BLaER1 treated with 17β-estradiol and CSF1 and Interleukin-3, amounts not matched to agents 10 nM and 100 nM (cell line): ENCODE data around the gene RPL18.

Source experiments
- H3K27ac ChIP-seq, 11 experiments: shearing (Covaris generic); formaldehyde crosslinking; 2 replicates each; pipeline ENCODE4 v1.8.1; 2022
- H3K27me3 ChIP-seq, 11 experiments: shearing (Covaris generic); formaldehyde crosslinking; 2 replicates each; pipeline ENCODE4 v1.8.1; 2022
- H3K36me3 ChIP-seq, 11 experiments: shearing (Covaris generic); formaldehyde crosslinking; 2 replicates each; pipeline ENCODE4 v1.8.1; 2022
- H3K4me1 ChIP-seq, 10 experiments: shearing (Covaris generic); formaldehyde crosslinking; 2 replicates each; pipeline ENCODE4 v1.8.1; 2022
- H3K4me2 ChIP-seq, 11 experiments: shearing (Covaris generic); formaldehyde crosslinking; 2 replicates each; pipeline ENCODE4 v1.8.1; 2022
- H3K4me3 ChIP-seq, 10 experiments: shearing (Covaris generic); formaldehyde crosslinking; 2 replicates each; pipeline ENCODE4 v1.8.1; 2022
- H3K9ac ChIP-seq, 11 experiments: shearing (Covaris generic); formaldehyde crosslinking; 2 replicates each; pipeline ENCODE4 v1.8.1; 2022
- H3K9me3 ChIP-seq, 11 experiments: shearing (Covaris generic); formaldehyde crosslinking; replicated peaks in 1 of 11; 2 replicates each; pipeline ENCODE4 v1.8.1; 2022
- H4K20me1 ChIP-seq, 11 experiments: shearing (Covaris generic); formaldehyde crosslinking; 2 replicates each; pipeline ENCODE4 v1.8.1; 2022
- Cebpa-rat ChIP-seq, 11 experiments: shearing (Covaris generic); IDR thresholded peaks; 2 replicates each; pipeline ENCODE4 v1.8.1; 2022

The RPL18 gene

DNA sequence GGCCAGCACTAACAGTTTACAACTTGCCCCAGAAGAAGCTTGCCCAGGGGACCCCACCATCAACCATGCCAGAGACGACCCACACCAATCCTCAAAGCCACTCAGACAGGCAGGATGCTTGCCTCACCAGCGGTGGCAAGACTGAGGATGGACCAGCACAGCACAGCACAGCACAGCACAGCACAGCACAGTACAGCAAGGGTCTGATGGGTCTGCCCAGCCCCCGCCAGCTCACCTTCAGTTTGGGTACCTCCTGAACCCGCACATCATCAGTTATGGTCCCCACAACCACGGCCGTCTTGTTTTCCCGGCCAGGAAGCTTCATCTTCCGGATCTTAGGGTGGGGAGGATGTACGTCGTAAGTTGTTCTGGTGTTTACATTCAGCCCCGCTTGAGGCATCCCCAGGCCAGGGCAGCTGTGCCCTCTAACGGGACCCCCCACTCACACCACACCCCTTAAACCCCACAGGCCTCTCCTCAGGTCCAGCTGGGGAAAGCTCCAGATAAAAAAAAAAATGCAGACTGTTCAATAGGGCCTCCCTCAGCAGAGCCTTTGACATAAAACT is 2.4 kb downstream of the RPL18 start:
- Histone ChIP-seq H3K9ac (peak overlapping the region; percentile 93 to 100 (median 98)), H4K20me1 (peaks cover 40 to 71% (median 61%) of the 10 kb centered on the region in 11 experiments), H3K4me3 (peak overlapping the region; percentile 79 to 100 (median 92); a peak in 19 of 20 replicates), H3K27me3 (no peaks in the 10 kb centered on the region), H3K27ac (peak overlapping the region in 10 of 11 experiments; percentile 89 to 98 (median 93); a peak in 17 of 22 replicates), H3K36me3 (peaks cover 38 to 59% (median 52%) of the 10 kb centered on the region in 11 experiments), H3K9me3 (no peaks in the 10 kb centered on the region), H3K4me2 (peak overlapping the region; percentile 91 to 99 (median 97)), H3K4me1 (peaks cover 44 to 63% (median 52%) of the 10 kb centered on the region in 10 experiments)
- no peak for TF ChIP-seq Cebpa-rat (IDR thresholded peaks at IDR 0.05)

DNA sequence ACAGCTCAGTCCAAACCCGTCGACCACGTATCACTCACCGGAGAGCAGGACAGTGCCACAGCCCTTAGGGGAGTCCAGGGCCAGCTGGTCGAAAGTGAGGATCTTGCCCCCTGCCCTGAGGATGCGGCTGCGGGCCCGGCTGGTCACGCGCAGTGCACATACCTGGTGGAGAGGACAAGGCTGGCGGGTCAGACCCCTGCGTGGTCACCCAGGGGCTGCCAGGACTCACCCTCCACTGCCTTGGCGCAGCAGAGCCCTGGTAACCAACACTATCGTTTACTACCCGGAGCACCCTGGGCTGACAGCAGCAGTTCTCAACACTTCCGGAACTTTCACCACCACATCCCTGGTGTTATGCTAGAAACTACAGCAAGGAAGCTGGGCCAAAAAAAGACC is 2.9 kb downstream of the RPL18 start:
- peaks cover 38 to 58% (median 47%) of the 10 kb centered on the region in 11 experiments for H3K36me3 ChIP-seq
- H3K27me3 ChIP-seq, result no peaks in the 10 kb centered on the region
- H3K4me3 ChIP-seq, result peak overlapping the region in 7 of 10 experiments; percentile 79 to 97 (median 90); a peak in 13 of 20 replicates
- H3K4me1 ChIP-seq, result peaks cover 44 to 63% (median 46%) of the 10 kb centered on the region in 10 experiments
- peak overlapping the region in 10 of 11 experiments; percentile 95 to 99 (median 98); a peak in 21 of 22 replicates for H3K4me2 ChIP-seq
- peaks cover 40 to 71% (median 61%) of the 10 kb centered on the region in 11 experiments for H4K20me1 ChIP-seq
- no peaks in the 10 kb centered on the region for H3K9me3 ChIP-seq
- peak overlapping the region; percentile 93 to 100 (median 98); a peak in 20 of 22 replicates for H3K9ac ChIP-seq
- H3K27ac ChIP-seq, result peak overlapping the region in 6 of 11 experiments; percentile 93 to 98 (median 96); a peak in 6 of 22 replicates
- no peak for TF ChIP-seq Cebpa-rat (IDR thresholded peaks at IDR 0.05)

DNA sequence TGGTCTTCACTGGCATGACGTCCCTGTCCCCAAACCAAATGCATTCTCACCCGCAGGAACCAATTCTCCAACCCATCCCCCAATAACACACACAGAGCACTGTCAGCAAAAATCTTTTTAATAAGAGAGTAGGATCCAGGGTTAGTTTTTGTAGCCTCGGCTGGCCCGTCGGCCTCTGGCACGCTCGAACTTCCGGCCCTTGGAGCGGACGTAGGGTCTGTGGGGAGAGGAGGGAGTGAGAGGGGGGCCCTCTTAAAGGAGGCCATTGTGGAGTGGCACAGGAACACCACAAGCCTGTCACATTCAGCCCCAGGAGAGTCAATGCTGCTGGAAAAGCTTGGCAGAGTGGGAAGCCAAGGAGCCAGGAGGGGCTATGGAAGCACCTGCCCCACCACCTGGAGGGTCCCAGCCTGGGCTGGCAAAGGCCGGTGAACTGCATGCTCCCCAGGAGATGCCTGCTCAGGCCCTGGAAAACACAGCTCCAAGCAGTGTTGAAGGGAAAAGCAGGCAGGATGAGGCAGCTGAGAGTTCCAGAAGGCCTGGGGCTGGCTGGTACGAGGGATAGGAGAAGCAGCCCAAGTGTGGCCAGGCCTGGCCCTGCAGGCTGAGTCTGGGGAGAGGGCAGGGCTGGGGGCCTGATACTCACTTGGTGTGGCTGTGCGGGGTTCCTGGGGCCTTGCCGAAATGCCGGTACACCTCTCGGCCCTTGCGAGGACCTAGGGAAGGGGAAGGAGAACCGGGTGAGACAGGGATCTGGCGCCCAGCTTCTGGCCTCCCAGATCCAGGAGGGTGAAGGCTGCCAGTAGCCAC is 3.5 kb downstream of the RPL18 start:
- peak overlapping the region in 10 of 11 experiments; percentile 95 to 99 (median 98); a peak in 16 of 22 replicates for H3K4me2 ChIP-seq
- peak overlapping the region; percentile 93 to 100 (median 98); a peak in 20 of 22 replicates for H3K9ac ChIP-seq
- H3K4me3 ChIP-seq, result peak overlapping the region in 4 of 10 experiments; percentile 86 to 94 (median 92); a peak in 3 of 20 replicates

DNA sequence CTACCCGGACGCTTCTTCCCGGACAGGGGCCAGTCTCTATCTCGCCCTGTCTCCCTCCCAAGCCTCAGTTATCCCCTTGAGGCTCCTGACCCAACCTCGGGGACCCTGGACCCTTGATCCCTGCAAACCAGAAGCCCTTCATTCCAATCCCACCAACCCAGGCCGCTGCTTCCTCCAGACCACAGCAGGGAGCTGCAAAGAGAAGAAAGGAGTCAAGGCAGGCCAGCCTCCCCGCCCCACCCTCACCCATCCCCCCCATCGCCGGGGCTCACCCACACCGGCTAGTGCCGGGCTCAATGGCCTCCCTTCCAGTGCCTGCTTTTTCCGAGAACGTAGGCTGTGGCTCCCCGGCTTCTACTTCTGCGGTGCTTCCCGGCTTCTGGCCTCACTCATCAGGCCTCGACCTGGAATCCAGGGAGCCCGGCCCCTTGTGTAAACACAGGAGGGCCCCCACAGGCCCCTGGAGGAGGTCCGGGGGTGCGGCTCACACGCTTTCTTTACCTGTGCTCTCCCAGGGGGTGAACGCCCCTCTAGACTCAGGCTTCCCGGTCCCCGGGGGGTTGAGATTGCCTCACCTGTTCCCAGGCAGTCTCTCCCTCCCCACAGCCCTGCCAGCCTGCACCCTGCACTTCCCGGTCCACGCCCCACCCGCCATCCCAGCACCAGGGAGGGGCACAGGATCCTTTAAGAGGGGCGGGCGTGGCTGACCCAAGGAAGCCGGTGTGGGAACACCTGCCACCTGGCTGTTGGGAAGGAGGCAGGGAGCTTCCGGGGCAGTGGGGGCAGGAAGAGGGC is 4.3 kb downstream of the RPL18 start, which contains the start of gene FAM83E:
FAM83E (minus strand) TSS at position 641 of the 795 bp plus-strand sequence. CDS start 1,704 bp downstream, outside the sequence.
- H3K36me3 ChIP-seq, result peaks cover 38 to 58% (median 47%) of the 10 kb centered on the region in 11 experiments
- peak within 1 kb of the TSS in 4 of 10 experiments; percentile 86 to 94 (median 92); a peak in 3 of 20 replicates for H3K4me3 ChIP-seq
- H3K9ac ChIP-seq, result peak within 1 kb of the TSS; percentile 93 to 100 (median 98); a peak in 20 of 22 replicates
- peaks cover 32 to 53% (median 36%) of the 10 kb centered on the region in 10 experiments for H3K4me1 ChIP-seq
- H3K27me3 ChIP-seq, result no peaks in the 10 kb centered on the region
- H4K20me1 ChIP-seq, result peaks cover 40 to 71% (median 61%) of the 10 kb centered on the region in 11 experiments
- peak within 1 kb of the TSS in 10 of 11 experiments; percentile 95 to 99 (median 98); a peak in 16 of 22 replicates for H3K4me2 ChIP-seq
- TF ChIP-seq Cebpa-rat (IDR thresholded peaks at IDR 0.05), result no peak
- no peaks in the 10 kb centered on the region for H3K9me3 ChIP-seq
- H3K27ac ChIP-seq, result peak within 1 kb of the TSS in 6 of 11 experiments; percentile 4 to 97 (median 36); a peak in 6 of 22 replicates

More for the DNA sequence above, 3.5 kb downstream of the RPL18 start:
- Histone ChIP-seq H3K4me1 (peaks cover 40 to 61% (median 43%) of the 10 kb centered on the region in 10 experiments), H3K9me3 (no peaks in the 10 kb centered on the region), H4K20me1 (peaks cover 40 to 71% (median 61%) of the 10 kb centered on the region in 11 experiments), H3K36me3 (peaks cover 38 to 58% (median 47%) of the 10 kb centered on the region in 11 experiments), H3K27ac (peak overlapping the region in 4 of 11 experiments; percentile 4 to 97 (median 54); a peak in 2 of 22 replicates), H3K27me3 (no peaks in the 10 kb centered on the region)
- no peak for TF ChIP-seq Cebpa-rat (IDR thresholded peaks at IDR 0.05)

DNA sequence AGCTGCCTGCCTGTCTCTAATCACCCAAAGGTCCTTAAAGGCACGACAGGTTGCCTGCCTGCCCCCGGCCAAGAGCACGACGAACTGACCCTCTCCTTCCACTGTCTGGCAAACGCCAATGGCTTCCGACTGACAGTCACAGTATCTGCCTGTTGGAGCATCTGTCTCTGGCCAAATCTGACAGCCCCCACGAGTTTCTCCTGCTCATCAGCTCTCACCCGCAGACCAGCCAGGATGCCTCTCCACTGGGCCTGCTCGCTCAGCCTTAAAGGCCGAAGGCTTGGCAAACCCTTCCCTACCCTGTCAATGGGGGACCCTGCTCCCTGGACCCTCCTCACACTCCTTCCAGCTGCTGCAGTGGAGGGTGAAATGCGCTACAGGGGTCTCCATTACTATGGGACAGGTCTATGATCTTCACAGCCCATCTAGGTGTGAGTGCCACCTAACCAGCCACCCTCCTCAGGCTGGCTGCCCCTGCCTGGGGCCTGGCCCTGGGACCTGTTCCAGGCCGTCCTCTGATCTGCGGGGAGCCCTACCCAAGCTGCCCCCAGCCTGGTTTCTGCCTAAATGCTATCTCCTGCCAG is 5.0 kb downstream of the RPL18 start:
- Histone ChIP-seq H3K4me2 (0 out of 22 replicates have a peak overlapping the region, but pooled peaks of 1 of the 11 experiments have one; percentile 8), H3K9ac (peak overlapping the region in 7 of 11 experiments; percentile 4 to 38 (median 32); a peak in 7 of 22 replicates), H3K36me3 (peaks cover 38 to 58% (median 47%) of the 10 kb centered on the region in 11 experiments), H3K27me3 (no peaks in the 10 kb centered on the region), H3K4me3 (no peak overlapping the region), H3K27ac (peak overlapping the region in 5 of 11 experiments; percentile 9 to 53 (median 23); a peak in 5 of 22 replicates), H3K4me1 (peaks cover 36 to 57% (median 41%) of the 10 kb centered on the region in 10 experiments), H3K9me3 (no peaks in the 10 kb centered on the region), H4K20me1 (peaks cover 40 to 71% (median 61%) of the 10 kb centered on the region in 11 experiments)
- TF ChIP-seq Cebpa-rat (IDR thresholded peaks at IDR 0.05), result no peak

DNA sequence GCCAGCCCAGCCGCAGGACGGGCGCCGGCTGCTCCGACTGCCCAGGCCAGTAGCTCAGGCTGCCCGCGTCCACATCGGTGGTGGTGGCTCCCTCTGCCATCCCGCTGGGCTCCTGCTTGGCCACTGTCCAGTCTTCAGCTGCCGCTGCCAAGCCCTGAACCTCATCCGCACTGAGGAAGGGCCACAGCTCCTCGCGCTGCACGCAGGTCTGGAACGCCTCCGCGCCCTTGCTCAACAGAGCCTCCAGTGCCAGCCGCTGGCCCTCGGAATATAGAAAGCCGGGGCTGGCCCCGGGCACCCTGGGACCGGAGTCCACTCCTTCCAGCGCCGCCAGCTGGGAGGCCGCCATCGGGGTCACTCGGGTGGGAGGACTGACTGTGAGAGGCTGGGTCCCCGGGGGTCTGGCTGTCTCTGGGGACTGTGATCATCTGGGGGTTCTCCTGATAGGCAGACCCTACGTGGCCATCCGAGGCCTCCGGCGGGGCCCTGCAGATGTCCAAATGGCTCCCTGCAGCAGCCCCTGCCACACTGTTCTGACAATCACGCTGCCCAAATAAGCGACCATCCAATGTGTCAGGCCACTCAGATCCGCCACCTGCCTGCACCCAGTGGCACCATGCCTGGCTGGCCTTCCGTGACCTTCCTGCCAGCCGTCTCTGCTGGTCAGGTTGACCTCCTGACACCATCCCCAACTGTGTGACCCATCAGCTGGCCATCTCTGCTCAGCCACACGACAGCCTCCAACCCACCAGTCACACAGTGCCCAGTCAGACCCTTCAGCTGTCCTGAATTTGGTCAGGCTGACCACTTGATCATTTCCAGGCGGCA is 5.7 kb downstream of the RPL18 start:
- Histone ChIP-seq H3K36me3 (peaks cover 37 to 56% (median 45%) of the 10 kb centered on the region in 11 experiments), H3K9me3 (no peaks in the 10 kb centered on the region), H3K9ac (peak overlapping the region in 6 of 11 experiments; percentile 12 to 37 (median 25); a peak in 5 of 22 replicates), H4K20me1 (peaks cover 36 to 66% (median 56%) of the 10 kb centered on the region in 11 experiments), H3K4me2 (no peak overlapping the region), H3K4me1 (peaks cover 38 to 61% (median 47%) of the 10 kb centered on the region in 10 experiments), H3K27me3 (no peaks in the 10 kb centered on the region), H3K4me3 (no peak overlapping the region), H3K27ac (peak overlapping the region in 3 of 11 experiments; percentile 9 to 48 (median 23); a peak in 2 of 22 replicates)
- TF ChIP-seq Cebpa-rat (IDR thresholded peaks at IDR 0.05), result no peak

DNA sequence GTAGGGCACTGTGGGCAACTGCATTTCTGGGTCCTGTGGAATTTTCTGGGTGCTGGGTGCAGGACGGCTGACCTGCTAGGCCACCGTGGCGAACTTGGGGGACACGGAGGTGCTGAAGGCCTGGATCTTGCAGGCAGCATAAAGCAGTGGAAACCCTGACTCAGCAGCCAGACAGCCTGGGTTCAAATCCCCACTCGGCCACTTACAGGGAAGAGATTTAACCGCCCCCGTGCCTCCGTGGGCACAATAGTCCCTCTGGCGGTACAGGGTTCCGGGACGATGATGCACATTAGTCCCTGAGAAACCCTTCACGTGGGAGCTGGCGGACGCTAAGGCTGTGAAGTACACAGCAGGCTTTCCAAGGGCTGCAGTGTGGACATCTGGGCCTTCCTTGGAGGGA is 7.1 kb downstream of the RPL18 start:
- Histone ChIP-seq H3K4me1 (peaks cover 25 to 51% (median 36%) of the 10 kb centered on the region in 10 experiments), H3K9ac (peak overlapping the region in 2 of 11 experiments; percentile 16 to 17; a peak in 3 of 22 replicates), H3K4me3 (no peak overlapping the region), H3K36me3 (peaks cover 23 to 42% (median 32%) of the 10 kb centered on the region in 11 experiments), H3K27ac (peak overlapping the region in 2 of 11 experiments; percentile 5 to 27; a peak in 3 of 22 replicates), H3K9me3 (no peaks in the 10 kb centered on the region), H3K4me2 (no peak overlapping the region), H3K27me3 (no peaks in the 10 kb centered on the region), H4K20me1 (peaks cover 22 to 52% (median 42%) of the 10 kb centered on the region in 11 experiments)
- no peak for TF ChIP-seq Cebpa-rat (IDR thresholded peaks at IDR 0.05)
